Measurements from ENCODE around the gene TMBIM4.

GRCh38 chr12:66191547-66192126, 21.8 kb upstream of the TMBIM4 start:
- TF ChIP-seq CTCF (tag by site-specific recombination; IDR thresholded peaks at IDR 0.05) = no peak
- TF ChIP-seq PBX3 (CRISPR knock-in tag; IDR thresholded peaks at IDR 0.05) = no peak
